HG02840 (cell line): ENCODE data around the gene GREM2.

Source experiments
- ATAC-seq: cut with Tn5 transposase; IDR thresholded peaks from one replicate; pipeline ENCODE4 v1.9.1; 2021; ENCODE audit warnings: mild to moderate bottlenecking, moderate library complexity, moderate number of reproducible peaks; ENCODE audit not compliant: unreplicated experiment, low FRiP score

The GREM2 gene

GRCh38 chr1:240567066-240567465 lies 44.9 kb downstream of the GREM2 start:
- ATAC-seq = no peak

GRCh38 chr1:240562779-240563178 lies 49.2 kb downstream of the GREM2 start:
- ATAC-seq = no peak

GRCh38 chr1:240562111-240562590 lies 49.8 kb downstream of the GREM2 start:
- no peak for ATAC-seq

- ATAC-seq = no peak
Observed at GRCh38 chr1:240559781-240560180, 52.2 kb downstream of the GREM2 start.

- no peak for ATAC-seq
Observed at GRCh38 chr1:240555524-240555923, 56.4 kb downstream of the GREM2 start.

GRCh38 chr1:240553351-240553750 lies 58.6 kb downstream of the GREM2 start:
- no peak for ATAC-seq

GRCh38 chr1:240539769-240540414 lies 72.1 kb downstream of the GREM2 start:
- ATAC-seq = no peak

- no peak for ATAC-seq
Observed at GRCh38 chr1:240538776-240539430, 73.1 kb downstream of the GREM2 start.

GRCh38 chr1:240533154-240533780 lies 78.7 kb downstream of the GREM2 start:
- no peak for ATAC-seq

- ATAC-seq = no peak
Observed at GRCh38 chr1:240528591-240528990, 83.4 kb downstream of the GREM2 start.

GRCh38 chr1:240527086-240527485 lies 84.9 kb downstream of the GREM2 start:
- ATAC-seq = no peak

GRCh38 chr1:240526312-240526711 lies 85.6 kb downstream of the GREM2 start:
- no peak for ATAC-seq

- ATAC-seq = no peak
Observed at GRCh38 chr1:240524356-240525069, 87.4 kb downstream of the GREM2 start.

GRCh38 chr1:240522122-240522822 lies 89.7 kb downstream of the GREM2 start:
- no peak for ATAC-seq

- no peak for ATAC-seq
Observed at GRCh38 chr1:240517891-240518290, 94.1 kb downstream of the GREM2 start.

- ATAC-seq = no peak
Observed at GRCh38 chr1:240516069-240516468, 95.9 kb downstream of the GREM2 start.

- no peak for ATAC-seq
Observed at GRCh38 chr1:240515505-240515904, 96.5 kb downstream of the GREM2 start.

GRCh38 chr1:240511789-240512188 lies 100.2 kb downstream of the GREM2 start:
- no peak for ATAC-seq

GRCh38 chr1:240508950-240509349 lies 103.0 kb downstream of the GREM2 start:
- ATAC-seq = no peak

- no peak for ATAC-seq
Observed at GRCh38 chr1:240508201-240508600, 103.8 kb downstream of the GREM2 start.
